Stomach smooth muscle (tissue), 2 donors: Measurements from ENCODE around the gene GAA.
"Not testable (repeated sequence)": the region's sequence is repeated elsewhere in the genome, so short reads cannot be mapped to it uniquely, and the experiment has no call there.

ENCODE experiments used
- H3K27ac ChIP-seq: one replicate; pipeline ENCODE4 v1.7.0; 2013; ENCODE audit warnings: mild to moderate bottlenecking, low read length, inconsistent platforms
- H3K27me3 ChIP-seq, 2 donors: one replicate each; pipeline ENCODE4 v1.7.0; 2013; ENCODE audit warnings: low read length in 2 of 2; ENCODE audit not compliant: insufficient read depth in 2 of 2, control insufficient read depth in 1 of 2
- H3K36me3 ChIP-seq, 2 donors: one replicate each; pipeline ENCODE4 v1.7.0; 2013; ENCODE audit warnings: low read length in 2 of 2; ENCODE audit not compliant: control insufficient read depth in 2 of 2, insufficient read depth in 2 of 2
- H3K4me1 ChIP-seq: one replicate; pipeline ENCODE4 v1.7.0; 2013; ENCODE audit warnings: low read length; ENCODE audit not compliant: control insufficient read depth, insufficient read depth
- H3K4me3 ChIP-seq, 2 donors: one replicate each; pipeline ENCODE4 v1.7.0; 2013; ENCODE audit warnings: low read length in 2 of 2
- H3K9ac ChIP-seq, 2 donors: one replicate each; pipeline ENCODE4 v1.7.0; 2013; ENCODE audit warnings: low read length in 2 of 2, mild to moderate bottlenecking in 1 of 2
- H3K9me3 ChIP-seq, 2 donors: one replicate each; pipeline ENCODE4 v1.7.0; 2013; ENCODE audit warnings: low read length in 2 of 2; ENCODE audit not compliant: control insufficient read depth in 2 of 2
- donor health status: healthy.
- donor health status: Pancreatic carcinoma.

Gene GAA

GRCh38 chr17:80147035-80147822, 45.8 kb downstream of the GAA start, which contains the start of gene EIF4A3:
Gene EIF4A3, minus strand, starts transcription at chr17:80147128. Its CDS starts 167 bp downstream, at chr17:80146961.
- H3K9ac ChIP-seq: peak within 1 kb of the TSS; percentile 80 to 90
- H3K4me1 ChIP-seq: peaks cover 22% of the 10 kb centered on the region
- H3K9me3 ChIP-seq: no peaks in the 10 kb centered on the region
- peak within 1 kb of the TSS; percentile 92 to 93 for H3K4me3 ChIP-seq
- no peaks in the 10 kb centered on the region for H3K27me3 ChIP-seq
- H3K27ac ChIP-seq: peak within 1 kb of the TSS; percentile 85
- H3K36me3 ChIP-seq: peaks cover 12 to 14% of the 10 kb centered on the region in 2 donors

- H3K9me3 ChIP-seq: no peaks in the 10 kb centered on the region
- peak overlapping the region; percentile 37 for H3K27ac ChIP-seq
- no peak overlapping the region for H3K9ac ChIP-seq
- H3K4me3 ChIP-seq: no peak overlapping the region
- no peaks in the 10 kb centered on the region for H3K27me3 ChIP-seq
- H3K4me1 ChIP-seq: peaks cover 9% of the 10 kb centered on the region
- no peaks in the 10 kb centered on the region for H3K36me3 ChIP-seq
These were observed 50.0 kb downstream of the GAA start for GRCh38 chr17:80151333-80151732.

- Histone ChIP-seq H3K27ac (no peak overlapping the region), H3K9me3 (no peaks in the 10 kb centered on the region), H3K36me3 (no peaks in the 10 kb centered on the region), H3K9ac (no peak overlapping the region), H3K27me3 (no peaks in the 10 kb centered on the region), H3K4me1 (peaks cover 9% of the 10 kb centered on the region), H3K4me3 (no peak overlapping the region)
These were observed 50.8 kb downstream of the GAA start for GRCh38 chr17:80152081-80152702.

GRCh38 chr17:80153004-80153403, 51.6 kb downstream of the GAA start:
- no peak overlapping the region for H3K9ac ChIP-seq
- no peaks in the 10 kb centered on the region for H3K36me3 ChIP-seq
- H3K27me3 ChIP-seq: no peaks in the 10 kb centered on the region
- H3K9me3 ChIP-seq: no peaks in the 10 kb centered on the region
- H3K27ac ChIP-seq: no peak overlapping the region
- peaks cover 3% of the 10 kb centered on the region for H3K4me1 ChIP-seq
- H3K4me3 ChIP-seq: no peak overlapping the region

- Histone ChIP-seq H3K27me3 (no peaks in the 10 kb centered on the region), H3K9me3 (no peaks in the 10 kb centered on the region), H3K36me3 (no peaks in the 10 kb centered on the region), H3K9ac (no peak overlapping the region), H3K27ac (no peak overlapping the region), H3K4me1 (no peaks in the 10 kb centered on the region), H3K4me3 (no peak overlapping the region)
These were observed 52.8 kb downstream of the GAA start for GRCh38 chr17:80154166-80154565.

- H3K36me3 ChIP-seq, H3K27ac ChIP-seq, H3K9ac ChIP-seq, H3K9me3 ChIP-seq, H3K4me3 ChIP-seq, H3K27me3 ChIP-seq, H3K4me1 ChIP-seq: not testable (repeated sequence)
These were observed 54.2 kb downstream of the GAA start for GRCh38 chr17:80155600-80155999.

GRCh38 chr17:80158846-80159245, 57.5 kb downstream of the GAA start:
- no peaks in the 10 kb centered on the region for H3K4me1 ChIP-seq

GRCh38 chr17:80160536-80160935, 59.2 kb downstream of the GAA start:
- H3K27me3 ChIP-seq: peaks cover 4 to 6% of the 10 kb centered on the region in 2 donors
- no peak overlapping the region for H3K9ac ChIP-seq
- no peaks in the 10 kb centered on the region for H3K36me3 ChIP-seq
- no peak overlapping the region for H3K27ac ChIP-seq
- no peaks in the 10 kb centered on the region for H3K4me1 ChIP-seq
- H3K9me3 ChIP-seq: no peaks in the 10 kb centered on the region
- H3K4me3 ChIP-seq: no peak overlapping the region

More at GRCh38 chr17:80158846-80159245, 57.5 kb downstream of the GAA start:
- Histone ChIP-seq H3K9me3 (no peaks in the 10 kb centered on the region), H3K36me3 (no peaks in the 10 kb centered on the region), H3K27ac (no peak overlapping the region), H3K4me3 (no peak overlapping the region), H3K27me3 (peaks cover 4 to 6% of the 10 kb centered on the region in 2 donors), H3K9ac (no peak overlapping the region)

GRCh38 chr17:80163336-80163735, 62.0 kb downstream of the GAA start:
- H3K4me1 ChIP-seq: no peaks in the 10 kb centered on the region
- no peaks in the 10 kb centered on the region for H3K9me3 ChIP-seq
- no peak overlapping the region for H3K4me3 ChIP-seq
- H3K27ac ChIP-seq: no peak overlapping the region
- H3K36me3 ChIP-seq: no peaks in the 10 kb centered on the region
- H3K9ac ChIP-seq: no peak overlapping the region
- H3K27me3 ChIP-seq: peaks cover 4 to 6% of the 10 kb centered on the region in 2 donors

- no peaks in the 10 kb centered on the region for H3K36me3 ChIP-seq
- H3K27ac ChIP-seq: no peak overlapping the region
- no peaks in the 10 kb centered on the region for H3K4me1 ChIP-seq
- H3K27me3 ChIP-seq: peaks cover 4 to 8% of the 10 kb centered on the region in 2 donors
- H3K9me3 ChIP-seq: no peaks in the 10 kb centered on the region
- no peak overlapping the region for H3K9ac ChIP-seq
- no peak overlapping the region for H3K4me3 ChIP-seq
These were observed 62.8 kb downstream of the GAA start for GRCh38 chr17:80164185-80164584.

GRCh38 chr17:80166446-80166845, 65.1 kb downstream of the GAA start:
- Histone ChIP-seq H3K9ac (no peak overlapping the region), H3K4me3 (no peak overlapping the region), H3K4me1 (no peaks in the 10 kb centered on the region), H3K27me3 (peaks cover 4% of the 10 kb centered on the region in 2 donors), H3K36me3 (no peaks in the 10 kb centered on the region), H3K9me3 (no peaks in the 10 kb centered on the region), H3K27ac (no peak overlapping the region)
